Measurements from ENCODE around the gene SEMA7A.

- TF ChIP-seq POLR2AphosphoS5 (IDR thresholded peaks at IDR 0.05; ENCODE audit: low read depth, low read length) (no peak), POLR2A (IDR thresholded peaks at IDR 0.05; ENCODE audit: low read depth, low read length) (no peak)
Measured at GRCh38 chr15:74438206-74438605, 4.4 kb upstream of the SEMA7A start.

Measured in GM12892 (cell line).